ENCODE data around the gene GDPD2.

GRCh38 chrX:70453024-70453618, 30.0 kb downstream of the GDPD2 start:
- TF ChIP-seq, protein P1, sequence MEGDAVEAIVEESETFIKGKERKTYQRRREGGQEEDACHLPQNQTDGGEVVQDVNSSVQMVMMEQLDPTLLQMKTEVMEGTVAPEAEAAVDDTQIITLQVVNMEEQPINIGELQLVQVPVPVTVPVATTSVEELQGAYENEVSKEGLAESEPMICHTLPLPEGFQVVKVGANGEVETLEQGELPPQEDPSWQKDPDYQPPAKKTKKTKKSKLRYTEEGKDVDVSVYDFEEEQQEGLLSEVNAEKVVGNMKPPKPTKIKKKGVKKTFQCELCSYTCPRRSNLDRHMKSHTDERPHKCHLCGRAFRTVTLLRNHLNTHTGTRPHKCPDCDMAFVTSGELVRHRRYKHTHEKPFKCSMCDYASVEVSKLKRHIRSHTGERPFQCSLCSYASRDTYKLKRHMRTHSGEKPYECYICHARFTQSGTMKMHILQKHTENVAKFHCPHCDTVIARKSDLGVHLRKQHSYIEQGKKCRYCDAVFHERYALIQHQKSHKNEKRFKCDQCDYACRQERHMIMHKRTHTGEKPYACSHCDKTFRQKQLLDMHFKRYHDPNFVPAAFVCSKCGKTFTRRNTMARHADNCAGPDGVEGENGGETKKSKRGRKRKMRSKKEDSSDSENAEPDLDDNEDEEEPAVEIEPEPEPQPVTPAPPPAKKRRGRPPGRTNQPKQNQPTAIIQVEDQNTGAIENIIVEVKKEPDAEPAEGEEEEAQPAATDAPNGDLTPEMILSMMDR (IDR thresholded peaks at IDR 0.05): no peak
- TF ChIP-seq POLR2A (IDR thresholded peaks at IDR 0.05): no peak

All from lower leg skin (tissue), 3 donors.